H1 (cell line): Measurements from ENCODE around the gene USP37. TPM values are rescaled to one million over a fixed set of nuclear protein-coding genes. Genes with fewer than 3 reads are reported as not detected.
A peak's percentile ranks its signal among the peaks of the same experiment; 100 is the strongest.

Source experiments
- CTCF ChIA-PET: fragments of 300-600 bp; sonication (Branson Sonifier 250); formaldehyde crosslinking; loops from one replicate; lab custom pipeline; 2021; ENCODE audit not compliant: partially characterized antibody; lab: Charles Lee
- POLR2A ChIA-PET: fragments of 300-600 bp; sonication (Branson Sonifier 250); formaldehyde crosslinking; loops from one replicate; lab custom pipeline; 2021; ENCODE audit warnings: inconsistent platforms; ENCODE audit not compliant: partially characterized antibody; lab: Charles Lee
- DNase-seq, 2 experiments: peaks; one replicate each; pipeline versions ENCODE4 v3.0.0 to v3.0.0-alpha.2; 2010 to 2022; ENCODE audit warnings: low spot score in 2 of 2, low read depth in 1 of 2, mixed read lengths in 1 of 2
- FAIRE-seq: peaks from 2 replicates; lab custom pipeline; 2011; peaks lifted over from hg19 to GRCh38; lab: Jason Lieb, UNC
- H2AFZ ChIP-seq: 2 replicates; pipeline ENCODE4 v1.8.1; 2012; ENCODE audit warnings: low read length, inconsistent platforms
- H2AK5ac ChIP-seq: 2 replicates; pipeline ENCODE4 v1.6.1; 2013; ENCODE audit warnings: low read depth, low read length
- H2BK120ac ChIP-seq: replicated peaks from 2 replicates; pipeline ENCODE3; 2013; ENCODE audit warnings: low read depth, low read length, inconsistent platforms
- H2BK12ac ChIP-seq: 2 replicates; pipeline ENCODE4 v1.6.1; 2013; ENCODE audit warnings: low read depth, low read length
- H2BK15ac ChIP-seq: 2 replicates; pipeline ENCODE4 v1.6.1; 2013; ENCODE audit warnings: low read length
- H2BK20ac ChIP-seq: 2 replicates; pipeline ENCODE4 v1.6.1; 2013; ENCODE audit warnings: low read length
- H2BK5ac ChIP-seq: 2 replicates; pipeline ENCODE4 v1.6.1; 2013; ENCODE audit warnings: low read depth, low read length
- H3K14ac ChIP-seq: 2 replicates; pipeline ENCODE4 v1.6.1; 2013; ENCODE audit warnings: inconsistent platforms; ENCODE audit not compliant: insufficient read length
- H3K18ac ChIP-seq: 2 replicates; pipeline ENCODE4 v1.6.1; 2013; ENCODE audit warnings: low read length; ENCODE audit errors: extremely low read depth
- H3K23ac ChIP-seq: 2 replicates; pipeline ENCODE4 v1.6.1; 2013; ENCODE audit warnings: inconsistent platforms; ENCODE audit not compliant: insufficient read length
- H3K23me2 ChIP-seq: 2 replicates; pipeline ENCODE4 v1.6.1; 2013; ENCODE audit warnings: low read depth, low read length
- H3K27ac ChIP-seq: 2 replicates; pipeline ENCODE4 v1.6.1; 2011; ENCODE audit warnings: low read depth, low read length, inconsistent platforms
- H3K27me3 ChIP-seq, 4 experiments: replicated peaks in 1 of 4; 1 replicate in 1 of 4; 2 replicates in 3 of 4; pipeline versions ENCODE4 v1.6.1 to v1.8.1; 2011 to 2013; ENCODE audit warnings: low read length in 3 of 4, mild to moderate bottlenecking in 3 of 4, inconsistent platforms in 2 of 4, mixed read lengths in 2 of 4, moderate library complexity in 1 of 4; ENCODE audit not compliant: control insufficient read depth in 3 of 4, insufficient read depth in 3 of 4; ENCODE audit errors: extremely low read depth in 1 of 4
- H3K36me3 ChIP-seq, 4 experiments: 2 replicates each; pipeline versions ENCODE4 v1.6.1 to v1.8.1; 2011 to 2013; ENCODE audit warnings: mild to moderate bottlenecking in 4 of 4, low read length in 3 of 4, moderate library complexity in 2 of 4, control low read depth in 1 of 4, inconsistent platforms in 1 of 4; ENCODE audit not compliant: insufficient read depth in 4 of 4, control insufficient read depth in 2 of 4
- H3K4ac ChIP-seq: replicated peaks from 2 replicates; pipeline ENCODE3; 2013; ENCODE audit warnings: low read length, low read depth, mixed read lengths, inconsistent platforms; ENCODE audit not compliant: insufficient read length
- H3K4me1 ChIP-seq, 4 experiments: replicated peaks in 1 of 4; 1 replicate in 1 of 4; 2 replicates in 3 of 4; pipeline versions ENCODE4 v1.6.1 to v1.8.1; 2011 to 2013; ENCODE audit warnings: low read length in 3 of 4, inconsistent platforms in 2 of 4, mixed read lengths in 1 of 4; ENCODE audit not compliant: insufficient read depth in 4 of 4, control insufficient read depth in 3 of 4
- H3K4me2 ChIP-seq, 2 experiments: 2 replicates each; pipeline versions ENCODE4 v1.6.1 to v1.8.1; 2011 to 2013; ENCODE audit warnings: low read depth in 2 of 2, low read length in 2 of 2, control low read depth in 1 of 2, inconsistent platforms in 1 of 2, mild to moderate bottlenecking in 1 of 2; ENCODE audit not compliant: insufficient read depth in 1 of 2
- H3K4me3 ChIP-seq, 4 experiments: fragments of 200-600, 300-600 bp in 1 of 4; sonication (generic), shearing (Covaris generic), sonication (Bioruptor Twin) in 1 of 4; 2 replicates each; pipeline versions ENCODE4 v1.5.1 to v1.8.1; 2011 to 2016; ENCODE audit warnings: low read length in 4 of 4, low read depth in 3 of 4, control low read depth in 2 of 4, inconsistent platforms in 2 of 4, mild to moderate bottlenecking in 2 of 4, mixed read lengths in 1 of 4, moderate library complexity in 1 of 4; ENCODE audit not compliant: insufficient read depth in 2 of 4; ENCODE audit errors: extremely low read depth in 1 of 4
- H3K56ac ChIP-seq: replicated peaks from 2 replicates; pipeline ENCODE3; 2013; ENCODE audit warnings: low read depth, mild to moderate bottlenecking, mixed read lengths, low read length, inconsistent platforms; ENCODE audit not compliant: insufficient read length
- H3K79me1 ChIP-seq: 2 replicates; pipeline ENCODE4 v1.6.1; 2013; ENCODE audit warnings: low read depth, low read length, control low read depth
- H3K79me2 ChIP-seq, 2 experiments: 2 replicates each; pipeline versions ENCODE4 v1.6.1 to v1.8.1; 2012 to 2013; ENCODE audit warnings: low read length in 2 of 2, mild to moderate bottlenecking in 2 of 2, inconsistent platforms in 1 of 2; ENCODE audit not compliant: insufficient read depth in 2 of 2, control insufficient read depth in 1 of 2
- H3K9ac ChIP-seq, 4 experiments: replicated peaks in 1 of 4; 1 replicate in 1 of 4; 2 replicates in 3 of 4; pipeline versions ENCODE4 v1.6.1 to v1.8.1; 2011 to 2013; ENCODE audit warnings: low read depth in 3 of 4, low read length in 3 of 4, control low read depth in 2 of 4, mild to moderate bottlenecking in 2 of 4, moderate library complexity in 2 of 4, inconsistent platforms in 1 of 4; ENCODE audit errors: extremely low read depth in 1 of 4
- H3K9me3 ChIP-seq, 2 experiments: 2 replicates each; pipeline versions ENCODE4 v1.6.1 to v1.8.1; 2012 to 2013; ENCODE audit warnings: mild to moderate bottlenecking in 2 of 2, moderate library complexity in 2 of 2, control low read depth in 1 of 2, inconsistent platforms in 1 of 2, low read depth in 1 of 2, low read length in 1 of 2, mixed read lengths in 1 of 2; ENCODE audit not compliant: insufficient read depth in 2 of 2
- H4K20me1 ChIP-seq, 2 experiments: replicated peaks in 1 of 2; 2 replicates each; pipeline versions ENCODE3 to v1.8.1; 2011 to 2013; ENCODE audit warnings: inconsistent platforms in 2 of 2, low read length in 2 of 2, mild to moderate bottlenecking in 1 of 2; ENCODE audit not compliant: insufficient read depth in 2 of 2, control insufficient read depth in 1 of 2
- H4K5ac ChIP-seq: 2 replicates; pipeline ENCODE4 v1.6.1; 2013; ENCODE audit warnings: low read length, low read depth, mixed read lengths, inconsistent platforms; ENCODE audit not compliant: insufficient read length
- H4K8ac ChIP-seq: 2 replicates; pipeline ENCODE4 v1.8.0; 2013; ENCODE audit warnings: mild to moderate bottlenecking, moderate library complexity, low read length, inconsistent platforms; ENCODE audit not compliant: insufficient read depth; ENCODE audit errors: extremely low read depth
- H4K91ac ChIP-seq: replicated peaks from 2 replicates; pipeline ENCODE3; 2013; ENCODE audit warnings: low read length, mixed read lengths, inconsistent platforms; ENCODE audit not compliant: insufficient read length
- CBX5 ChIP-seq: fragments of 300-800, 300-1000 bp; sonication (generic); IDR thresholded peaks from 2 replicates; pipeline ENCODE4 v1.7.1; 2016; ENCODE audit warnings: antibody characterized with exemption, low read length, low read depth
- CHD2 ChIP-seq: IDR thresholded peaks from 2 replicates; pipeline ENCODE4 v1.6.1; 2012; ENCODE audit warnings: low read length, improper control_type of control experiment
- EGR1 ChIP-seq: IDR thresholded peaks from 2 replicates; pipeline ENCODE4 v1.6.1; 2011; ENCODE audit warnings: low read depth, low read length, borderline replicate concordance
- GABPA ChIP-seq: IDR thresholded peaks from 2 replicates; pipeline ENCODE4 v1.6.1; 2011; ENCODE audit warnings: mild to moderate bottlenecking, low read length, moderate library complexity, borderline replicate concordance; ENCODE audit not compliant: insufficient read depth
- HDAC2 ChIP-seq, 2 experiments: fragments of 300-600 bp in 1 of 2; sonication (generic) in 1 of 2; IDR thresholded peaks; 2 replicates each; pipeline ENCODE4 v1.6.1; 2011 to 2012; ENCODE audit warnings: low read depth in 2 of 2, low read length in 2 of 2, mild to moderate bottlenecking in 2 of 2, moderate library complexity in 2 of 2, borderline replicate concordance in 1 of 2, inconsistent platforms in 1 of 2
- SRF ChIP-seq: IDR thresholded peaks from 2 replicates; pipeline ENCODE4 v1.6.1; 2011; ENCODE audit warnings: mild to moderate bottlenecking, low read depth, low read length, moderate library complexity
- TAF1 ChIP-seq: IDR thresholded peaks from 2 replicates; pipeline ENCODE4 v1.6.1; 2011; ENCODE audit warnings: mild to moderate bottlenecking, low read depth, low read length
- TBP ChIP-seq: IDR thresholded peaks from 2 replicates; pipeline ENCODE4 v1.6.1; 2011; ENCODE audit warnings: low read depth, low read length, improper control_type of control experiment
- TCF12 ChIP-seq: IDR thresholded peaks from 2 replicates; pipeline ENCODE4 v1.6.1; 2011; ENCODE audit warnings: low read depth, mild to moderate bottlenecking, low read length
- WGBS, 2 experiments: shearing (Covaris generic) in 1 of 2; methylation state at CpG; one replicate each; pipeline versions ENCODE4 v1.1.6 to v1.1.7; 2013 to 2015; ENCODE audit warnings: low lambda C conversion rate in 2 of 2, mixed read lengths in 2 of 2, inconsistent platforms in 1 of 2, low coverage in 1 of 2, missing lambda C conversion rate in 1 of 2; ENCODE audit not compliant: insufficient replicate concordance in 2 of 2, insufficient coverage in 1 of 2, insufficient read length in 1 of 2; ENCODE audit errors: extremely low coverage in 1 of 2, missing lambda C conversion rate in 1 of 2; 5-methylcytosine and 5-hydroxymethylcytosine counted together
- polyA plus RNA-seq, 7 experiments: library from polyadenylated mRNA; depleted of rRNA in 3 of 7; stranded (reverse) in 5 of 7; unstranded in 2 of 7; fragments of >200 nt in 5 of 7; fragments of 200-250 nt in 2 of 7; gene quantifications; 1 replicate in 5 of 7; 2 replicates in 1 of 7; 4 replicates in 1 of 7; pipeline versions ENCODE4 v1.2.1 to v1.2.3, GENCODE V29; 2011 to 2013; ENCODE audit warnings: missing spikeins in 2 of 7, mixed read lengths in 2 of 7
- total RNA-seq: library from RNA; stranded (reverse); fragmentation: NEBNext Ultra II Directional; extraction: Animal tissue kit (Norgen Biotek cat#: 25700); gene quantifications from 2 replicates; pipeline ENCODE4 v1.2.1, GENCODE V29; 2021
- TF ChIP-seq, protein P1 (sequence below): IDR thresholded peaks from 2 replicates; pipeline ENCODE4 v1.6.1; 2012; ENCODE audit warnings: inconsistent platforms

The USP37 gene
- total and polyA plus RNA-seq, 2 of the 8 experiments (the other 6 are each of a cell fraction or from before 2014, with no cell fraction given) = 3.8 to 29.1 TPM

DNA sequence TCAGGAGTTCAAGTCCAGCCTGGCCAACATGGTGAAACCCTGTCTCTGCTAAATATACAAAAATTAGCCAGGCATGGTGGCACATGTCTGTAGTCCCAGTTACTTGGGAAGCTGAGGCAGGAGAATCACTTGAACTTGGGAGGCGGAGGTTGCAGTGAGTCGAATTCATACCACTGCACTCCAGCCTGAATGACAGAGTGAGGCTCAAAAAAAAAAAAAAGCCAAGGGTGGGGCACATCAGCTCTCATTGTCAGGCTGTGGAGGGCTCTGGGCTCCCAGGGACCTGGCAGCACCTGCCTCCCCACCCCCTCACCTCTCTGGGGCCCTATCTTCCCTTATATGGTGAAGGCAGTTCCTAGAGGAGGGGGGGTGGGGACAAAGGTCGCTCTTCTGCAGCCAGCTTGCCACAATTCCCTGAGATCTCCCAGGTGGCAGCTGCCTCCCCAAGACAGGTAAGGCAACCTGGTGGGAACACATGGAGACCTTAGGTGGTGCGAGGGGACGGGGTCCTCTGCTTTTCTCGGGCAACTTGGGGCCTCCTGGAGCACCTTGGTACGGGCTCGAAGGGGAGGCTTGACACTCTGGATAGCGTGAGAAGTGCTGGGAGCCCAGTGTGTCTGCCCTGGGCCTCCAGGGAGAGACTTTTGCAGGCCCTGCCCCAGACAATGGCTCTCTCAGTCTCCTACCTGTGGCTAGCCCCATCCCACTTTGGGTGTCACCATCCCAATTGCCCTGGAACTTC, 149.3 kb downstream of the USP37 start, which contains the start of gene VIL1:
Gene VIL1 (plus strand): TSS at position 407 of the 742 bp plus-strand sequence. CDS start 4,656 bp downstream, outside the sequence.
- Histone ChIP-seq H3K9me3 (no peaks in the 10 kb centered on the region), H2BK20ac (0 out of 2 replicates have a peak within 1 kb of the TSS, but pooled peaks have one; percentile 32), H4K91ac (peak within 1 kb of the TSS; percentile 74), H4K5ac (no peak within 1 kb of the TSS), H2AK5ac (no peak within 1 kb of the TSS), H3K56ac (no peak within 1 kb of the TSS), H3K18ac (peak within 1 kb of the TSS; percentile 48; the same call in 1 of the 2 replicates), H3K4ac (peak within 1 kb of the TSS; percentile 13), H2AFZ (no peak within 1 kb of the TSS; the same call in 1 of the 2 replicates), H3K14ac (no peak within 1 kb of the TSS), H2BK5ac (no peak within 1 kb of the TSS), H2BK15ac (no peak within 1 kb of the TSS; the same call in 1 of the 2 replicates), H3K4me2 (no peak within 1 kb of the TSS), H3K4me1 (peaks cover 0 to 10% (median 2%) of the 10 kb centered on the region in 4 experiments; a peak in 2 of 7 replicates), H3K79me2 (no peaks in the 10 kb centered on the region), H3K23ac (no peak within 1 kb of the TSS), H3K79me1 (no peaks in the 10 kb centered on the region; the same call in 1 of the 2 replicates), H4K20me1 (no peaks in the 10 kb centered on the region), H3K27me3 (no peaks in the 10 kb centered on the region), H4K8ac (peak within 1 kb of the TSS; percentile 38), H3K27ac (no peak within 1 kb of the TSS), H2BK12ac (no peak within 1 kb of the TSS), H3K9ac (no peak within 1 kb of the TSS; a peak in 1 of 7 replicates), H3K4me3 (no peak within 1 kb of the TSS)
- ChIA-PET POLR2A (interaction anchor here (1.0 to 1.8 kb wide), 2 partner anchors 9 to 12 kb away, joined by 4 to 7 read pairs; no protein-coding TSS in a partner anchor), CTCF (interaction anchor here (1.0 kb wide), 1 partner anchor 9 kb away, joined by 3 read pairs; no protein-coding TSS in a partner anchor)
- TF ChIP-seq EGR1 (peak; percentile 21; the same call in 1 of the 2 replicates), SRF (peak; percentile 95), TCF12 (peak; percentile 76; the same call in 1 of the 2 replicates), GABPA (no peak), HDAC2 (IDR thresholded peaks at IDR 0.05; ENCODE audit: borderline replicate concordance in 1 of 2, low read depth in 2 of 2, low read length in 2 of 2) (no peak), TBP (peak; percentile 30; the same call in 1 of the 2 replicates), CHD2 (no peak), CBX5 (no peak), TAF1 (0 out of 2 replicates have a peak, but pooled peaks have one; percentile 16)
- TF ChIP-seq, protein P1, sequence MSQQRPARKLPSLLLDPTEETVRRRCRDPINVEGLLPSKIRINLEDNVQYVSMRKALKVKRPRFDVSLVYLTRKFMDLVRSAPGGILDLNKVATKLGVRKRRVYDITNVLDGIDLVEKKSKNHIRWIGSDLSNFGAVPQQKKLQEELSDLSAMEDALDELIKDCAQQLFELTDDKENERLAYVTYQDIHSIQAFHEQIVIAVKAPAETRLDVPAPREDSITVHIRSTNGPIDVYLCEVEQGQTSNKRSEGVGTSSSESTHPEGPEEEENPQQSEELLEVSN = no peak
- TF ChIP-seq, all 59 proteins: peak for 5
- Histone ChIP-seq H3K36me3 (no peaks in the 10 kb centered on the region), H3K23me2 (no peaks in the 10 kb centered on the region), H2BK120ac (no peak within 1 kb of the TSS)
- WGBS, 2 experiments = 77% methylated on average over 9 of the region's 9 CpGs; no CpG with 5 or more reads in 1 of the 2 experiments
- DNase-seq = no peak
- FAIRE-seq = no peak
